Common myeloid progenitor, CD34-positive (primary cell): ENCODE data around the gene PARP4.

ENCODE experiments used
- CTCF ChIA-PET: fragments of 350-600 bp; sonication (Branson Sonifier 250); formaldehyde crosslinking; loops from one replicate; lab custom pipeline; 2021; ENCODE audit warnings: antibody characterized with exemption; lab: Charles Lee
- POLR2A ChIA-PET: fragments of 350-600 bp; sonication (Branson Sonifier 250); formaldehyde crosslinking; loops from one replicate; lab custom pipeline; 2021; ENCODE audit warnings: antibody characterized with exemption; lab: Charles Lee
- DNase-seq, 3 donors: peaks; one replicate each; pipeline versions ENCODE4 v3.0.0 to v3.0.0-alpha.2; 2013
- H3K27ac ChIP-seq, 2 experiments: 1 replicate in 1 of 2; 2 replicates in 1 of 2; pipeline ENCODE4 v1.7.0; 2013; ENCODE audit warnings: inconsistent platforms in 2 of 2, low read length in 2 of 2, mild to moderate bottlenecking in 2 of 2, low read depth in 1 of 2, moderate library complexity in 1 of 2; ENCODE audit not compliant: severe bottlenecking in 2 of 2, insufficient read depth in 1 of 2, poor library complexity in 1 of 2
- H3K27me3 ChIP-seq, 5 experiments: replicated peaks in 2 of 5; 1 replicate in 3 of 5; 2 replicates in 2 of 5; pipeline versions ENCODE4 v1.6.1 to v1.7.0; 2013; ENCODE audit warnings: low read length in 4 of 5, mild to moderate bottlenecking in 2 of 5, moderate library complexity in 2 of 5, inconsistent platforms in 1 of 5; ENCODE audit not compliant: insufficient read depth in 5 of 5, control insufficient read depth in 4 of 5
- H3K36me3 ChIP-seq, 4 experiments: 1 replicate in 2 of 4; 2 replicates in 2 of 4; pipeline versions ENCODE4 v1.6.1 to v1.7.0; 2013; ENCODE audit warnings: low read length in 3 of 4, control low read depth in 1 of 4, mild to moderate bottlenecking in 1 of 4; ENCODE audit not compliant: control insufficient read depth in 4 of 4, insufficient read depth in 4 of 4
- H3K4me1 ChIP-seq, 4 experiments: 1 replicate in 3 of 4; 2 replicates in 1 of 4; pipeline versions ENCODE4 v1.6.1 to v1.7.1; 2013; ENCODE audit warnings: low read length in 3 of 4, mild to moderate bottlenecking in 3 of 4, control low read depth in 1 of 4, inconsistent platforms in 1 of 4, moderate library complexity in 1 of 4; ENCODE audit not compliant: control insufficient read depth in 4 of 4, insufficient read depth in 4 of 4; ENCODE audit errors: control extremely low read depth in 1 of 4
- H3K4me3 ChIP-seq, 7 experiments: 1 replicate in 4 of 7; 2 replicates in 3 of 7; pipeline versions ENCODE4 v1.5.1 to v1.7.0; 2013; ENCODE audit warnings: mild to moderate bottlenecking in 7 of 7, low read length in 6 of 7, moderate library complexity in 6 of 7, inconsistent platforms in 2 of 7, low read depth in 2 of 7, control low read depth in 1 of 7; ENCODE audit not compliant: insufficient read depth in 4 of 7, control insufficient read depth in 1 of 7; ENCODE audit errors: extremely low read depth in 1 of 7
- H3K9me3 ChIP-seq, 5 experiments: 1 replicate in 4 of 5; 2 replicates in 1 of 5; pipeline versions ENCODE4 v1.6.1 to v1.7.1; 2013; ENCODE audit warnings: low read length in 4 of 5, mild to moderate bottlenecking in 2 of 5, inconsistent platforms in 1 of 5, low read depth in 1 of 5, moderate library complexity in 1 of 5; ENCODE audit not compliant: control insufficient read depth in 4 of 5, insufficient read depth in 2 of 5; ENCODE audit errors: control extremely low read depth in 1 of 5
- WGBS: methylation state at CpG from one replicate; pipeline ENCODE4 v1.1.5; 2013; ENCODE audit not compliant: insufficient coverage; 5-methylcytosine and 5-hydroxymethylcytosine counted together

The PARP4 gene

DNA sequence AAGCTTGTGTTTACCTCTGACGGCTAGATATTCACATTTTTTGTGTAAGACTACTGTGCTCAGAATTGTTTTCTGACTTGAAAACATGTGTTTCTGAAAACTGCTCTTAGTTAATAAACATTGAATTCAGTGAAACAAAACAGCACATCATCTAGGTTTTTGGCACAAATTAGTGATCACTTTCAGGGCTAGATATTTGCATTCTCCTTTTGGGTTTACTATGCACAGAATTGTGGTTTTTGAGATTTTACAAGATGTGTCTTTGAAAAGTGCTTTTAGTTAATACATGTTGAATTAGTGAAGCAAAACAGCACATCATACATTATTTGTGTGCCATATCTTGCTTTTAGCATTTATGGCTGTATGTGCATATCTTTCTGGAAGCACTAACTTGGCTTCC lies 8.2 kb upstream of the PARP4 start:
- H3K4me1 ChIP-seq, result no peaks in the 10 kb centered on the region
- H3K27me3 ChIP-seq, result no peaks in the 10 kb centered on the region
- WGBS, result 100% methylated on average over 1 of the region's 1 CpG
- H3K36me3 ChIP-seq, result no peaks in the 10 kb centered on the region
- H3K9me3 ChIP-seq, result no peaks in the 10 kb centered on the region
- ChIA-PET POLR2A (no interaction called here), CTCF (interaction anchor here (1.7 to 2.4 kb wide), 2 partner anchors 10 to 22 kb away, joined by 5 to 9 read pairs; no protein-coding TSS in a partner anchor)
- no peak for DNase-seq
- H3K27ac ChIP-seq, result no peak overlapping the region
- no peak overlapping the region for H3K4me3 ChIP-seq

- Histone ChIP-seq H3K27ac (no peak overlapping the region), H3K4me3 (no peak overlapping the region), H3K36me3 (no peaks in the 10 kb centered on the region), H3K4me1 (peaks cover 0 to 4% (median 4%) of the 10 kb centered on the region in 4 experiments), H3K27me3 (no peaks in the 10 kb centered on the region), H3K9me3 (no peaks in the 10 kb centered on the region)
- WGBS, result 100% methylated on average over 4 of the region's 6 CpGs
- ChIA-PET POLR2A (no interaction called here), CTCF (no interaction called here)
- no peak for DNase-seq
These were observed 4.3 kb upstream of the PARP4 start for GRCh38 chr13:24516919-24517318.

- 0% methylated on average over 10 of the region's 10 CpGs for WGBS
- ChIA-PET CTCF (no interaction called here), POLR2A (no interaction called here)
- Histone ChIP-seq H3K4me3 (peak overlapping the region; percentile 80 to 98 (median 95)), H3K36me3 (peaks cover 0 to 6% (median 3%) of the 10 kb centered on the region in 4 experiments), H3K4me1 (peaks cover 4 to 18% (median 14%) of the 10 kb centered on the region in 4 experiments), H3K9me3 (no peaks in the 10 kb centered on the region), H3K27ac (peak overlapping the region; percentile 88 to 94), H3K27me3 (no peaks in the 10 kb centered on the region)
- no peak for DNase-seq
These were observed 283 bp upstream of the PARP4 start for GRCh38 chr13:24512908-24513213.

GRCh38 chr13:24511816-24512196 lies 772 bp downstream of the PARP4 start:
- peaks cover 4 to 22% (median 14%) of the 10 kb centered on the region in 4 experiments for H3K4me1 ChIP-seq
- H3K4me3 ChIP-seq, result peak overlapping the region in 6 of 7 experiments; percentile 92 to 98 (median 96)
- ChIA-PET CTCF (interaction anchor here (1.1 to 3.3 kb wide), 3 partner anchors 9 to 47 kb away, joined by 3 to 9 read pairs (median 5); no protein-coding TSS in a partner anchor), POLR2A (no interaction called here)
- peak overlapping the region; percentile 88 to 94 for H3K27ac ChIP-seq
- no peaks in the 10 kb centered on the region for H3K27me3 ChIP-seq
- peak in 1 of 3 donors; percentile 90 for DNase-seq
- no peaks in the 10 kb centered on the region for H3K9me3 ChIP-seq
- peaks cover 0 to 12% (median 3%) of the 10 kb centered on the region in 4 experiments for H3K36me3 ChIP-seq
- 0% methylated on average over 3 of the region's 6 CpGs for WGBS

GRCh38 chr13:24511019-24511815 lies 1.4 kb downstream of the PARP4 start:
- Histone ChIP-seq H3K36me3 (peaks cover 0 to 14% (median 6%) of the 10 kb centered on the region in 4 experiments), H3K9me3 (no peaks in the 10 kb centered on the region), H3K27me3 (no peaks in the 10 kb centered on the region), H3K4me3 (peak overlapping the region; percentile 53 to 98 (median 95)), H3K4me1 (peaks cover 4 to 22% (median 14%) of the 10 kb centered on the region in 4 experiments), H3K27ac (peak overlapping the region; percentile 88 to 94)
- ChIA-PET CTCF (interaction anchor here (1.1 to 3.3 kb wide), 3 partner anchors 9 to 48 kb away, joined by 3 to 9 read pairs (median 5); no protein-coding TSS in a partner anchor), POLR2A (no interaction called here)
- WGBS, result 23% methylated on average over 16 of the region's 22 CpGs
- peak; percentile 52 to 80 (median 69) for DNase-seq

GRCh38 chr13:24506698-24507335 lies 5.8 kb downstream of the PARP4 start:
- Histone ChIP-seq H3K4me3 (no peak overlapping the region), H3K27ac (no peak overlapping the region), H3K36me3 (peaks cover 5 to 36% (median 17%) of the 10 kb centered on the region in 4 experiments), H3K4me1 (peaks cover 4 to 25% (median 12%) of the 10 kb centered on the region in 4 experiments), H3K9me3 (no peaks in the 10 kb centered on the region), H3K27me3 (no peaks in the 10 kb centered on the region)
- CTCF ChIA-PET, result interaction anchor here (1.3 to 1.6 kb wide), 2 partner anchors 17 to 22 kb away, joined by 3 to 4 read pairs; no protein-coding TSS in a partner anchor
- POLR2A ChIA-PET, result no interaction called here
- WGBS, result 97% methylated on average over 47 of the region's 50 CpGs
- no peak for DNase-seq
